Measurements from ENCODE around the gene FICD. TPM values are rescaled to one million over a fixed set of nuclear protein-coding genes. Genes with fewer than 3 reads are reported as not detected.
"Not testable (repeated sequence)": the region's sequence is repeated elsewhere in the genome, so short reads cannot be mapped to it uniquely, and the experiment has no call there.

FICD gene
- total RNA-seq, 2 experiments from 2014 or later, result 2.7 to 3.2 TPM

DNA sequence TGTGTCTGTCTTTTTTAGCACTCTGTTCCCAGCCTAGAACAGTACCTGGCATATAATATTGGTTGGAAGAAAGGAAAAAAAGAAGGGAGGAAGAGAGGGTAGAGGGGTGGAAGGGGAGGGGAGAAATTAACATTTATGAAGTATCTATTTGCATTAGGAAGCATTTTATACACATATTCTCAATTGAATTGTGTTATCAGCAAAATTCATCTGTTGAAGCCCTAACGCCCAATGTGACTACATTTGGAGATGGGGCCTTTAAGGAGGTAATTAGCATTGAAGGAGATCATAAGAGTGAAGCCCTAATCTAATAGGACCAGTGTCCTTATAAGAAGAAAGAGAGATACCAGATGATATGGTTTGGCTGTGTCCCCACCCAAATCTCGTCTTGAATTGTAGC, 30.2 kb upstream of the FICD start:
- Histone ChIP-seq H3K4me1 (ENCODE audit: insufficient read depth, low read length) (no peaks in the 10 kb centered on the region), H3K27ac (ENCODE audit: low read depth in 1 of 2, low read length in 2 of 2) (no peak overlapping the region), H3K4me3 (ENCODE audit: low read length) (no peak overlapping the region), H3K9me3 (ENCODE audit: control insufficient read depth in 1 of 2, insufficient read depth in 1 of 2, low read length in 2 of 2) (peaks cover 0 to 7% of the 10 kb centered on the region in 2 experiments), H3K36me3 (ENCODE audit: insufficient read depth, low read length) (no peaks in the 10 kb centered on the region), H3K27me3 (ENCODE audit: control insufficient read depth in 1 of 2, insufficient read depth in 2 of 2, low read length in 2 of 2) (peaks cover 0 to 7% of the 10 kb centered on the region in 2 experiments)
- TF ChIP-seq, protein P1, sequence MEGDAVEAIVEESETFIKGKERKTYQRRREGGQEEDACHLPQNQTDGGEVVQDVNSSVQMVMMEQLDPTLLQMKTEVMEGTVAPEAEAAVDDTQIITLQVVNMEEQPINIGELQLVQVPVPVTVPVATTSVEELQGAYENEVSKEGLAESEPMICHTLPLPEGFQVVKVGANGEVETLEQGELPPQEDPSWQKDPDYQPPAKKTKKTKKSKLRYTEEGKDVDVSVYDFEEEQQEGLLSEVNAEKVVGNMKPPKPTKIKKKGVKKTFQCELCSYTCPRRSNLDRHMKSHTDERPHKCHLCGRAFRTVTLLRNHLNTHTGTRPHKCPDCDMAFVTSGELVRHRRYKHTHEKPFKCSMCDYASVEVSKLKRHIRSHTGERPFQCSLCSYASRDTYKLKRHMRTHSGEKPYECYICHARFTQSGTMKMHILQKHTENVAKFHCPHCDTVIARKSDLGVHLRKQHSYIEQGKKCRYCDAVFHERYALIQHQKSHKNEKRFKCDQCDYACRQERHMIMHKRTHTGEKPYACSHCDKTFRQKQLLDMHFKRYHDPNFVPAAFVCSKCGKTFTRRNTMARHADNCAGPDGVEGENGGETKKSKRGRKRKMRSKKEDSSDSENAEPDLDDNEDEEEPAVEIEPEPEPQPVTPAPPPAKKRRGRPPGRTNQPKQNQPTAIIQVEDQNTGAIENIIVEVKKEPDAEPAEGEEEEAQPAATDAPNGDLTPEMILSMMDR (IDR thresholded peaks at IDR 0.05), result no peak
- H3K9me3 Mint-ChIP-seq, result peaks cover 5% of the 10 kb centered on the region
- DNase-seq, result no peak
- no peak for ATAC-seq (ENCODE audit: poor library complexity)
- no peaks in the 10 kb centered on the region for H3K4me1 Mint-ChIP-seq (ENCODE audit: low read depth)
- peaks cover 67% of the 10 kb centered on the region for H3K27me3 Mint-ChIP-seq
- ChIA-PET POLR2A (no interaction called here), CTCF (no interaction called here)
- H3K36me3 Mint-ChIP-seq (ENCODE audit: low read depth), result no peaks in the 10 kb centered on the region
- intact Hi-C loops (cut with DNase I, micrococcal nuclease), result no loop called here
- no peak overlapping the region for H3K27ac Mint-ChIP-seq
- no peak overlapping the region for H3K4me3 Mint-ChIP-seq

DNA sequence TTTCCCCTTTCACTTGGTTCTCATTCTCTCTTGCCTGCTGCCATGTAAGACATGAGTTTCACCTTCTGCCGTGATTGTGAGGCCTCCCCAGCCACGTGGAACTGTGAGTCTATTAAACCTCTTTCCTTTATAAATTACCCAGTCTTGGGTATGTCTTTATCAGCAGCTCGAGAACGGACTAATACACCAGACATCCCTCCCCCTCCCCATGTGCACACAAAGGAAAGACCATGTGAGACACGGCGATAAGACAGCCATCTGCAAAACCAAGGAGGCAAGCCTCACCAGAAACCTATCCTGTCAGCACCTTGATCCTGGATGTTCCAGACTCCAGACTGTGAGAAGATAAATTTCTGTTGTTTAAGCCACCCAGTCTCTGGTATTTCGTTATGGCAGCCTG, 29.7 kb upstream of the FICD start:
- H3K4me1 ChIP-seq (ENCODE audit: insufficient read depth, low read length); H3K27ac Mint-ChIP-seq; H3K4me3 ChIP-seq (ENCODE audit: low read length); intact Hi-C loops (cut with DNase I, micrococcal nuclease); H3K27ac ChIP-seq (ENCODE audit: low read depth in 1 of 2, low read length in 2 of 2); H3K27me3 ChIP-seq (ENCODE audit: control insufficient read depth in 1 of 2, insufficient read depth in 2 of 2, low read length in 2 of 2); H3K4me1 Mint-ChIP-seq (ENCODE audit: low read depth); POLR2A ChIA-PET; H3K36me3 ChIP-seq (ENCODE audit: insufficient read depth, low read length); ATAC-seq (ENCODE audit: poor library complexity); CTCF ChIA-PET; DNase-seq; H3K9me3 ChIP-seq (ENCODE audit: control insufficient read depth in 1 of 2, insufficient read depth in 1 of 2, low read length in 2 of 2); H3K9me3 Mint-ChIP-seq; H3K4me3 Mint-ChIP-seq; H3K36me3 Mint-ChIP-seq (ENCODE audit: low read depth): not testable (repeated sequence)
- H3K27me3 Mint-ChIP-seq, result peaks cover 64% of the 10 kb centered on the region

DNA sequence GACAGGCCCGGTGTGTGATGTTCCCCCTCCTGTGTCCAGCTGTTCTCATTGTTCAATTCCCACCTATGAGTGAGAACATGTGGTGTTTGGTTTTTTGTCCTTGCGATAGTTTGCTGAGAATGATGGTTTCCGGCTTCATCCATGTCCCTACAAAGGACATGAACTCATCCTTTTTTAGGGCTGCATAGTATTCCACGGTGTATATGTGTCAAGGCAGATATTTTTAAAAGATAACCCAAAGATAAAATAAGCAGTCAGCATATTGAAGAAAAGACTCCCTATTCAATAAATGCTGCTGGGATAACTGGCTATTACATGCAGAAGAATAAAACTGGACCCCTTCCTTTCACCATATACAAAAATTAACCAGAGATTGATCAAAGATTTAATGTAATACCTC, 28.0 kb upstream of the FICD start:
- H3K36me3 ChIP-seq (ENCODE audit: insufficient read depth, low read length); intact Hi-C loops (cut with DNase I, micrococcal nuclease); H3K4me1 Mint-ChIP-seq (ENCODE audit: low read depth); H3K9me3 ChIP-seq (ENCODE audit: control insufficient read depth in 1 of 2, insufficient read depth in 1 of 2, low read length in 2 of 2); H3K27me3 ChIP-seq (ENCODE audit: control insufficient read depth in 1 of 2, insufficient read depth in 2 of 2, low read length in 2 of 2); DNase-seq; CTCF ChIA-PET; POLR2A ChIA-PET; H3K4me1 ChIP-seq (ENCODE audit: insufficient read depth, low read length); H3K9me3 Mint-ChIP-seq; ATAC-seq (ENCODE audit: poor library complexity); H3K36me3 Mint-ChIP-seq (ENCODE audit: low read depth); H3K4me3 ChIP-seq (ENCODE audit: low read length); H3K27ac Mint-ChIP-seq; H3K4me3 Mint-ChIP-seq; H3K27ac ChIP-seq (ENCODE audit: low read depth in 1 of 2, low read length in 2 of 2): not testable (repeated sequence)
- peaks cover 58% of the 10 kb centered on the region for H3K27me3 Mint-ChIP-seq

DNA sequence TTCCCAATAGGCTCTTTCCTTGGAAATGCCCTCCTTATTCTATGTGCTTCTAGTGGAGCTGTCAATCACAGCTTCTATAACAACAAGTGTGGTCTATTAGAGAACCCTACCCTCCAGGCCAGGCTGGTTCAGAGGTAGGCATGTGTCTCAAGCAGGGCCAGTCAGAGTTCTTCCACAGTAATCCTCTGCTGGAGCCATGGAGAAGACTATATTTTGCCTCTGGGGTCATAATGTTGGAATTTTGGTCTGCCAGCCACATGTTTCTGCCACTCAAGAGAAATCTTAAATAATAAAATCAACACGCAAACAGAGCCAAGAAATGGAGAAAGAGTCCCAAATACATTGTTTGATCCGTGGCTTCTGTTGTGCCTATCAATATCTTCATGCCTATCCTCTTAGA, 23.8 kb upstream of the FICD start:
- Mint-ChIP-seq H3K27ac (no peak overlapping the region), H3K36me3 (ENCODE audit: low read depth) (no peaks in the 10 kb centered on the region), H3K4me3 (no peak overlapping the region), H3K9me3 (peaks cover 5% of the 10 kb centered on the region), H3K4me1 (ENCODE audit: low read depth) (no peaks in the 10 kb centered on the region), H3K27me3 (peaks cover 72% of the 10 kb centered on the region)
- DNase-seq, result no peak
- no peaks in the 10 kb centered on the region for H3K36me3 ChIP-seq (ENCODE audit: insufficient read depth, low read length)
- POLR2A ChIA-PET, result no interaction called here
- peaks cover 12 to 17% of the 10 kb centered on the region in 2 experiments for H3K27me3 ChIP-seq (ENCODE audit: control insufficient read depth in 1 of 2, insufficient read depth in 2 of 2, low read length in 2 of 2)
- TF ChIP-seq, protein P1 (IDR thresholded peaks at IDR 0.05), result no peak
- H3K27ac ChIP-seq (ENCODE audit: low read depth in 1 of 2, low read length in 2 of 2), result no peak overlapping the region
- CTCF ChIA-PET, result no interaction called here
- H3K9me3 ChIP-seq (ENCODE audit: control insufficient read depth in 1 of 2, insufficient read depth in 1 of 2, low read length in 2 of 2), result peaks cover 0 to 7% of the 10 kb centered on the region in 2 experiments
- ATAC-seq (ENCODE audit: poor library complexity), result no peak
- no peaks in the 10 kb centered on the region for H3K4me1 ChIP-seq (ENCODE audit: insufficient read depth, low read length)
- intact Hi-C loops (cut with DNase I, micrococcal nuclease), result no loop called here
- no peak overlapping the region for H3K4me3 ChIP-seq (ENCODE audit: low read length)

Measured in CD4-positive, alpha-beta T cell (primary cell).